WTC11 (cell line): ENCODE results near the gene SCUBE1. TPM values are rescaled to one million over a fixed set of nuclear protein-coding genes. Genes with fewer than 3 reads are reported as not detected.

Experiments
- ATAC-seq: fragments of 200-7000 bp; cut with Tn5 transposase; 2 replicates; pipeline ENCODE4 v1.10.0; 2021; ENCODE audit warnings: mild to moderate bottlenecking, moderate library complexity
- CTCF ChIA-PET: fragments of 300-600 bp; sonication (Branson Sonifier 250); formaldehyde crosslinking; loops from one replicate; lab custom pipeline; 2021; ENCODE audit warnings: antibody characterized with exemption; lab: Charles Lee
- POLR2A ChIA-PET: fragments of 350-600 bp; sonication (Branson Sonifier 250); formaldehyde crosslinking; loops from one replicate; lab custom pipeline; 2021; ENCODE audit warnings: antibody characterized with exemption; lab: Charles Lee
- DNase-seq: peaks from one replicate; pipeline ENCODE4 v3.0.0; 2021; ENCODE audit warnings: low spot score
- H3K27ac Mint-ChIP-seq: 2 replicates; pipeline ENCODE4 v1.8.0; 2021; ENCODE audit warnings: mixed read lengths
- H3K27me3 Mint-ChIP-seq: 2 replicates; pipeline ENCODE4 v1.8.0; 2021; ENCODE audit warnings: low read depth, mild to moderate bottlenecking, moderate library complexity, mixed read lengths
- H3K36me3 Mint-ChIP-seq: 2 replicates; pipeline ENCODE4 v1.8.0; 2021; ENCODE audit warnings: mixed read lengths
- H3K4me1 Mint-ChIP-seq: 2 replicates; pipeline ENCODE4 v1.8.0; 2022; ENCODE audit warnings: mixed read lengths
- H3K4me3 Mint-ChIP-seq: 2 replicates; pipeline ENCODE4 v1.8.0; 2021; ENCODE audit warnings: mild to moderate bottlenecking, moderate library complexity, mixed read lengths
- H3K9me3 Mint-ChIP-seq: 2 replicates; pipeline ENCODE4 v1.8.0; 2021; ENCODE audit warnings: mixed read lengths
- CREB1 ChIP-seq: sonication (generic); formaldehyde crosslinking; IDR thresholded peaks from 2 replicates; pipeline ENCODE4 v1.8.0; 2023; ENCODE audit warnings: mild to moderate bottlenecking, missing genetic modification reagents
- GABPB1 ChIP-seq: sonication (generic); formaldehyde crosslinking; IDR thresholded peaks from 2 replicates; pipeline ENCODE4 v1.8.1; 2023; ENCODE audit warnings: mild to moderate bottlenecking, missing genetic modification reagents
- IRF2 ChIP-seq: sonication (generic); formaldehyde crosslinking; IDR thresholded peaks from 2 replicates; pipeline ENCODE4 v1.8.0; 2022; ENCODE audit warnings: low read depth, missing genetic modification reagents, borderline replicate concordance
- KAT7 ChIP-seq: sonication (generic); formaldehyde crosslinking; IDR thresholded peaks from 2 replicates; pipeline ENCODE4 v1.8.1; 2023; ENCODE audit warnings: missing genetic modification reagents, mild to moderate bottlenecking, borderline replicate concordance
- NFYB ChIP-seq: sonication (generic); formaldehyde crosslinking; conservative IDR thresholded peaks from 2 replicates; pipeline ENCODE4 v1.8.0; 2022; ENCODE audit warnings: low read depth, missing genetic modification reagents
- OVOL2 ChIP-seq: fragments of 250-450 bp; sonication (Bioruptor Pico); IDR thresholded peaks from 2 replicates; pipeline ENCODE4 v1.9.0; 2021; ENCODE audit warnings: mild to moderate bottlenecking, borderline replicate concordance
- TEAD1 ChIP-seq: sonication (generic); formaldehyde crosslinking; IDR thresholded peaks from 2 replicates; pipeline ENCODE4 v1.8.0; 2022; ENCODE audit warnings: mild to moderate bottlenecking, missing genetic modification reagents
- TEAD4 ChIP-seq: sonication (generic); formaldehyde crosslinking; IDR thresholded peaks from 2 replicates; pipeline ENCODE4 v1.8.0; 2022; ENCODE audit warnings: mild to moderate bottlenecking, missing genetic modification reagents
- TP53 ChIP-seq: sonication (generic); formaldehyde crosslinking; IDR thresholded peaks from 2 replicates; pipeline ENCODE4 v1.8.1; 2023; ENCODE audit warnings: mild to moderate bottlenecking, missing genetic modification reagents
- ZNF138 ChIP-seq: sonication (generic); formaldehyde crosslinking; conservative IDR thresholded peaks from 2 replicates; pipeline ENCODE4 v1.8.1; 2022; ENCODE audit warnings: mild to moderate bottlenecking, moderate library complexity, missing genetic modification reagents
- ZNF263 ChIP-seq: sonication (generic); formaldehyde crosslinking; IDR thresholded peaks from 2 replicates; pipeline ENCODE4 v1.8.1; 2022; ENCODE audit warnings: low read depth, mild to moderate bottlenecking, moderate library complexity, missing genetic modification reagents
- total RNA-seq: library from RNA; stranded (reverse); gene quantifications from 3 replicates; pipeline ENCODE4 v1.2.3, GENCODE V29; 2021
- TF ChIP-seq, protein P1 (sequence below): sonication (generic); formaldehyde crosslinking; IDR thresholded peaks from 2 replicates; pipeline ENCODE4 v1.8.0; 2022; ENCODE audit warnings: missing genetic modification reagents
- TF ChIP-seq, protein P2 (sequence below): sonication (generic); formaldehyde crosslinking; IDR thresholded peaks from 2 replicates; pipeline ENCODE4 v1.8.1; 2022; ENCODE audit warnings: low read depth, missing genetic modification reagents, borderline replicate concordance
- TF ChIP-seq, protein P3 (sequence below): sonication (generic); formaldehyde crosslinking; IDR thresholded peaks from 2 replicates; pipeline ENCODE4 v1.8.1; 2023; ENCODE audit warnings: mild to moderate bottlenecking, missing genetic modification reagents, moderate library complexity
- TF ChIP-seq, protein P4 (sequence below): fragments of 250-450 bp; sonication (Bioruptor Pico); IDR thresholded peaks from 2 replicates; pipeline ENCODE4 v1.8.0; 2021; ENCODE audit warnings: mild to moderate bottlenecking
- TF ChIP-seq, protein P5 (sequence below): fragments of 250-450 bp; sonication (Bioruptor Pico); IDR thresholded peaks from 2 replicates; pipeline ENCODE4 v1.9.0; 2021; ENCODE audit warnings: mild to moderate bottlenecking, borderline replicate concordance

SCUBE1 gene
- total RNA-seq, 1 experiment from 2014 or later, result 6.9 TPM

DNA sequence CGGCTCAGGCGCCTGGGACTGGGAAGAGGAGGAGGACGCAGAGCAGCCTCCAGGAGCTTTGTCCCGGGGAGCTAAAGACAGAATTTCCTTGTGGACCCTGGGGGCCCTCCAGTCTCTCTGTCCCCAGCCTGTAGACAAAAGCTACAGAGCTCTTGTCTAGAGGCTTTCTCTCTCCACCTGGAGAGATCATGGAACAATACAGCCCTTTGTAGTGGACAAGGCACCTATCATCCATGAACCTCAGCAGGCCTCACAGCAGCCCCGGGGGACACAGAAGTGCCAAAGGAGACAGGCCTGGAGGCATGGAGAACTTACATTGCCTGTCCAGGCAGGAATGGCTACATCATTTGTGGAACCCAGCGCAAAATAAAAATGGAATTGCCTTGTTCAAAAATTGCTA lies 100.5 kb downstream of the SCUBE1 start (continued):
- TF ChIP-seq, protein P1, sequence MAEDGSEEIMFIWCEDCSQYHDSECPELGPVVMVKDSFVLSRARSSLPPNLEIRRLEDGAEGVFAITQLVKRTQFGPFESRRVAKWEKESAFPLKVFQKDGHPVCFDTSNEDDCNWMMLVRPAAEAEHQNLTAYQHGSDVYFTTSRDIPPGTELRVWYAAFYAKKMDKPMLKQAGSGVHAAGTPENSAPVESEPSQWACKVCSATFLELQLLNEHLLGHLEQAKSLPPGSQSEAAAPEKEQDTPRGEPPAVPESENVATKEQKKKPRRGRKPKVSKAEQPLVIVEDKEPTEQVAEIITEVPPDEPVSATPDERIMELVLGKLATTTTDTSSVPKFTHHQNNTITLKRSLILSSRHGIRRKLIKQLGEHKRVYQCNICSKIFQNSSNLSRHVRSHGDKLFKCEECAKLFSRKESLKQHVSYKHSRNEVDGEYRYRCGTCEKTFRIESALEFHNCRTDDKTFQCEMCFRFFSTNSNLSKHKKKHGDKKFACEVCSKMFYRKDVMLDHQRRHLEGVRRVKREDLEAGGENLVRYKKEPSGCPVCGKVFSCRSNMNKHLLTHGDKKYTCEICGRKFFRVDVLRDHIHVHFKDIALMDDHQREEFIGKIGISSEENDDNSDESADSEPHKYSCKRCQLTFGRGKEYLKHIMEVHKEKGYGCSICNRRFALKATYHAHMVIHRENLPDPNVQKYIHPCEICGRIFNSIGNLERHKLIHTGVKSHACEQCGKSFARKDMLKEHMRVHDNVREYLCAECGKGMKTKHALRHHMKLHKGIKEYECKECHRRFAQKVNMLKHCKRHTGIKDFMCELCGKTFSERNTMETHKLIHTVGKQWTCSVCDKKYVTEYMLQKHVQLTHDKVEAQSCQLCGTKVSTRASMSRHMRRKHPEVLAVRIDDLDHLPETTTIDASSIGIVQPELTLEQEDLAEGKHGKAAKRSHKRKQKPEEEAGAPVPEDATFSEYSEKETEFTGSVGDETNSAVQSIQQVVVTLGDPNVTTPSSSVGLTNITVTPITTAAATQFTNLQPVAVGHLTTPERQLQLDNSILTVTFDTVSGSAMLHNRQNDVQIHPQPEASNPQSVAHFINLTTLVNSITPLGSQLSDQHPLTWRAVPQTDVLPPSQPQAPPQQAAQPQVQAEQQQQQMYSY, result no peak
- no peak for TF ChIP-seq TEAD1 (CRISPR knock-in tag)
- TF ChIP-seq TEAD4 (CRISPR knock-in tag), result no peak
- no peak for TF ChIP-seq NFYB
- TF ChIP-seq, protein P2, sequence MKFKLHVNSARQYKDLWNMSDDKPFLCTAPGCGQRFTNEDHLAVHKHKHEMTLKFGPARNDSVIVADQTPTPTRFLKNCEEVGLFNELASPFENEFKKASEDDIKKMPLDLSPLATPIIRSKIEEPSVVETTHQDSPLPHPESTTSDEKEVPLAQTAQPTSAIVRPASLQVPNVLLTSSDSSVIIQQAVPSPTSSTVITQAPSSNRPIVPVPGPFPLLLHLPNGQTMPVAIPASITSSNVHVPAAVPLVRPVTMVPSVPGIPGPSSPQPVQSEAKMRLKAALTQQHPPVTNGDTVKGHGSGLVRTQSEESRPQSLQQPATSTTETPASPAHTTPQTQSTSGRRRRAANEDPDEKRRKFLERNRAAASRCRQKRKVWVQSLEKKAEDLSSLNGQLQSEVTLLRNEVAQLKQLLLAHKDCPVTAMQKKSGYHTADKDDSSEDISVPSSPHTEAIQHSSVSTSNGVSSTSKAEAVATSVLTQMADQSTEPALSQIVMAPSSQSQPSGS (CRISPR knock-in tag), result no peak
- TF ChIP-seq, all 79 proteins: peak for 0

DNA sequence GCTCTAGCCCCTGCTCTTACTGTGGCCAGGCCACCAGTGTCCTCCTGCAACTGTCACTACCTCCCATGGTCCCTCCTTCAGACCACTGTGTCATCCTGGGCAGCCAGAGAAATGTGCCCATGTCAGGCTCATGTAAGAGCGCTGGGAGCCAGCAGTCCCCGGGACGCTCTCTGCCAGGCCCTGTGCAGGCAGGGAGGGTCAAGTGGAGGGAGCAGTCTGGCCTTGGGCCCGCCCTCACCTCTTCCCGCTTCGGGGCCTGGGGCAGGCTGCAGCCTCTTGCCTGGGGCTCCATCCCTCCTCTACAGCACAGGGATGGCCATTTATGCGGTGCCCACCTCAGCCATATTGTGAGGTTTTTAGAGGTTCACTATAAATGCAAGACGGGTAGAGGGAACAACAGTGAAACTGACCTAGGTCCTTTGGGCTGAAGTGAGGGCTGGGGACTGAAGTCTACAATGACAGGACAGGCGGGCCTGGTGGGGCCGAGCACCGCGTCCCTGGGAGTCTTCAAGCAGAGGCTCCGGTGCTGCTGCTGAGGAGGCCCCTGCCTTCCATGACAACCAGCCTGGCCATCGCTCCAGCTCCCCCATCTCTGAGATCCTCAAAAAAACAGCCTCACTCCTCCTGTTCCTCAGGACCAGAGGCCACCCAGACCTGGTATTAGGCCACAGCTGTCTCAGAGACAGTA lies 101.3 kb downstream of the SCUBE1 start:
- Mint-ChIP-seq H3K36me3 (no peaks in the 10 kb centered on the region), H3K27me3 (peaks cover 2% of the 10 kb centered on the region; the same call in 1 of the 2 replicates), H3K9me3 (no peaks in the 10 kb centered on the region), H3K4me1 (0 out of 2 replicates have a peak, but pooled peaks cover 2% of the 10 kb centered on the region), H3K27ac (no peak overlapping the region), H3K4me3 (no peak overlapping the region)
- ChIA-PET POLR2A (no interaction called here), CTCF (interaction anchor here (0.6 to 2.8 kb wide), 7 partner anchors 10 to 105 kb away, joined by 3 to 18 read pairs (median 13); no protein-coding TSS in a partner anchor)
- TF ChIP-seq KAT7 (CRISPR knock-in tag) (no peak), ZNF263 (CRISPR knock-in tag) (no peak), ZNF138 (CRISPR knock-in tag) (no peak)
- ATAC-seq, result no peak
- DNase-seq, result no peak

DNA sequence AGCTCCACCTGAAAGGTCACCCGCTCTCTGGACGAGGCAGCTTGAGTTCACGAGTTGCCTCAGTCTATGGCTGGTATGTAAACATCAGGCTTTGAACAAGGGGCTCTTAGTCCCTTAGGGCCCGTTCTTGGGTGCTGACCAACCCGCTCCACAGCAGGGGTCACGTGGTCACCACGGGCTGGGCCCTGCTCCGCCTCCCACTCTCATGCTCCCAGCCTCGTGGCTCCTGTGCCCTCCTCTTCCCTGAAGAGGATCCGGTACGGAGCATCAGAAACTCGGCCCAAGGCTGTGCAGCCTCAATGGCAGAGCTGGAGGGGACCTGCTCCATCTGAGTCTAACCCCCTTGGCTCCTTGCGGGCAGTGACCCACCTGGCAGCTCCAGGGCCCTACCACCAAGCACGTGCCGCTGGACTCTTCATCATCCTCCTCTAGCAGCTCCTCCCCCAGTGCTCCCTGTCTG lies 102.0 kb downstream of the SCUBE1 start:
- H3K4me1 Mint-ChIP-seq, result 0 out of 2 replicates have a peak, but pooled peaks cover 2% of the 10 kb centered on the region
- ATAC-seq (no peak), DNase-seq (no peak)
- ChIA-PET CTCF (interaction anchor here (0.6 to 2.8 kb wide), 6 partner anchors 10 to 145 kb away, joined by 3 to 14 read pairs (median 4); no protein-coding TSS in a partner anchor), POLR2A (no interaction called here)
- TF ChIP-seq TP53 (CRISPR knock-in tag) (no peak), GABPB1 (CRISPR knock-in tag) (peak; percentile 67; the same call in 1 of the 2 replicates)
- TF ChIP-seq, protein P3, sequence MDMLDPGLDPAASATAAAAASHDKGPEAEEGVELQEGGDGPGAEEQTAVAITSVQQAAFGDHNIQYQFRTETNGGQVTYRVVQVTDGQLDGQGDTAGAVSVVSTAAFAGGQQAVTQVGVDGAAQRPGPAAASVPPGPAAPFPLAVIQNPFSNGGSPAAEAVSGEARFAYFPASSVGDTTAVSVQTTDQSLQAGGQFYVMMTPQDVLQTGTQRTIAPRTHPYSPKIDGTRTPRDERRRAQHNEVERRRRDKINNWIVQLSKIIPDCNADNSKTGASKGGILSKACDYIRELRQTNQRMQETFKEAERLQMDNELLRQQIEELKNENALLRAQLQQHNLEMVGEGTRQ (CRISPR knock-in tag), result peak; percentile 40; the same call in 1 of the 2 replicates
- no peaks in the 10 kb centered on the region for H3K36me3 Mint-ChIP-seq
- H3K27ac Mint-ChIP-seq, result no peak overlapping the region
- no peak overlapping the region for H3K4me3 Mint-ChIP-seq
- no peaks in the 10 kb centered on the region for H3K9me3 Mint-ChIP-seq
- peaks cover 2% of the 10 kb centered on the region; the same call in 1 of the 2 replicates for H3K27me3 Mint-ChIP-seq

DNA sequence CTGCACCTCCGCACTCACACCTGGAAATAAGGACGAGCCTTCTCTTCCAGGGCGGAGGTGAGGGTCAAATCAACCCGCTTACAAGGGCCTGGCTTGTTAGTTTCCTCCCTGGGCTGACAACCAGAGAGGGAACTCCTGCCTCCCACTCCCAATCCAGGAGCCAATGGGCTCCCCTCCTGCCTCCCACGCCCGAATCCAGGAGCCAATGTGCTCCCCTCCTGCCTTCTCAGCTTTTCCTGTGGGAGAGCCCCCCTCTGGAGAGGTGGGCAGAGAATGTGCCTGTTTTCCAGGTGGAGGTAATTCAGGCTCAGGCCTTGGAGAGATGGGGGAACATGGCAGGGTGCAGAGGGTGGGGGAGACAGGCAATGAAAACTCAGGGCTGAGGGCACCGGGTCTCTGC lies 102.6 kb downstream of the SCUBE1 start:
- H3K9me3 Mint-ChIP-seq, result no peaks in the 10 kb centered on the region
- ChIA-PET CTCF (interaction anchor here (0.8 to 2.8 kb wide), 5 partner anchors 9 to 145 kb away, joined by 3 to 14 read pairs (median 6); no protein-coding TSS in a partner anchor), POLR2A (no interaction called here)
- ATAC-seq, result no peak; the same call in 1 of the 2 replicates
- H3K4me1 Mint-ChIP-seq, result no peaks in the 10 kb centered on the region
- H3K36me3 Mint-ChIP-seq, result no peaks in the 10 kb centered on the region
- H3K27me3 Mint-ChIP-seq, result peaks cover 2% of the 10 kb centered on the region; the same call in 1 of the 2 replicates
- H3K27ac Mint-ChIP-seq, result no peak overlapping the region
- no peak for DNase-seq
- H3K4me3 Mint-ChIP-seq, result no peak overlapping the region
- TF ChIP-seq, protein P4, sequence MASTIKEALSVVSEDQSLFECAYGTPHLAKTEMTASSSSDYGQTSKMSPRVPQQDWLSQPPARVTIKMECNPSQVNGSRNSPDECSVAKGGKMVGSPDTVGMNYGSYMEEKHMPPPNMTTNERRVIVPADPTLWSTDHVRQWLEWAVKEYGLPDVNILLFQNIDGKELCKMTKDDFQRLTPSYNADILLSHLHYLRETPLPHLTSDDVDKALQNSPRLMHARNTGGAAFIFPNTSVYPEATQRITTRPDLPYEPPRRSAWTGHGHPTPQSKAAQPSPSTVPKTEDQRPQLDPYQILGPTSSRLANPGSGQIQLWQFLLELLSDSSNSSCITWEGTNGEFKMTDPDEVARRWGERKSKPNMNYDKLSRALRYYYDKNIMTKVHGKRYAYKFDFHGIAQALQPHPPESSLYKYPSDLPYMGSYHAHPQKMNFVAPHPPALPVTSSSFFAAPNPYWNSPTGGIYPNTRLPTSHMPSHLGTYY (CRISPR knock-in tag), result no peak
- TF ChIP-seq, protein P5, sequence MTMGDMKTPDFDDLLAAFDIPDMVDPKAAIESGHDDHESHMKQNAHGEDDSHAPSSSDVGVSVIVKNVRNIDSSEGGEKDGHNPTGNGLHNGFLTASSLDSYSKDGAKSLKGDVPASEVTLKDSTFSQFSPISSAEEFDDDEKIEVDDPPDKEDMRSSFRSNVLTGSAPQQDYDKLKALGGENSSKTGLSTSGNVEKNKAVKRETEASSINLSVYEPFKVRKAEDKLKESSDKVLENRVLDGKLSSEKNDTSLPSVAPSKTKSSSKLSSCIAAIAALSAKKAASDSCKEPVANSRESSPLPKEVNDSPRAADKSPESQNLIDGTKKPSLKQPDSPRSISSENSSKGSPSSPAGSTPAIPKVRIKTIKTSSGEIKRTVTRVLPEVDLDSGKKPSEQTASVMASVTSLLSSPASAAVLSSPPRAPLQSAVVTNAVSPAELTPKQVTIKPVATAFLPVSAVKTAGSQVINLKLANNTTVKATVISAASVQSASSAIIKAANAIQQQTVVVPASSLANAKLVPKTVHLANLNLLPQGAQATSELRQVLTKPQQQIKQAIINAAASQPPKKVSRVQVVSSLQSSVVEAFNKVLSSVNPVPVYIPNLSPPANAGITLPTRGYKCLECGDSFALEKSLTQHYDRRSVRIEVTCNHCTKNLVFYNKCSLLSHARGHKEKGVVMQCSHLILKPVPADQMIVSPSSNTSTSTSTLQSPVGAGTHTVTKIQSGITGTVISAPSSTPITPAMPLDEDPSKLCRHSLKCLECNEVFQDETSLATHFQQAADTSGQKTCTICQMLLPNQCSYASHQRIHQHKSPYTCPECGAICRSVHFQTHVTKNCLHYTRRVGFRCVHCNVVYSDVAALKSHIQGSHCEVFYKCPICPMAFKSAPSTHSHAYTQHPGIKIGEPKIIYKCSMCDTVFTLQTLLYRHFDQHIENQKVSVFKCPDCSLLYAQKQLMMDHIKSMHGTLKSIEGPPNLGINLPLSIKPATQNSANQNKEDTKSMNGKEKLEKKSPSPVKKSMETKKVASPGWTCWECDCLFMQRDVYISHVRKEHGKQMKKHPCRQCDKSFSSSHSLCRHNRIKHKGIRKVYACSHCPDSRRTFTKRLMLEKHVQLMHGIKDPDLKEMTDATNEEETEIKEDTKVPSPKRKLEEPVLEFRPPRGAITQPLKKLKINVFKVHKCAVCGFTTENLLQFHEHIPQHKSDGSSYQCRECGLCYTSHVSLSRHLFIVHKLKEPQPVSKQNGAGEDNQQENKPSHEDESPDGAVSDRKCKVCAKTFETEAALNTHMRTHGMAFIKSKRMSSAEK (CRISPR knock-in tag), result no peak
- TF ChIP-seq ZNF263 (CRISPR knock-in tag) (no peak), CREB1 (CRISPR knock-in tag) (no peak), IRF2 (no peak), OVOL2 (CRISPR knock-in tag) (no peak)
